Breast epithelium (tissue), 4 donors: Measurements from ENCODE around the gene FAM163B. TPM values are rescaled to one million over a fixed set of nuclear protein-coding genes. Genes with fewer than 3 reads are reported as not detected.

Experiments used
- DNase-seq, 2 donors: peaks; one replicate each; pipeline ENCODE4 v3.0.0-alpha.2; 2019; ENCODE audit warnings: low spot score in 2 of 2
- H3K27ac ChIP-seq, 2 donors: fragments of 200-600 bp; sonication (generic) in 1 of 2; one replicate each; pipeline ENCODE4 v1.5.1; 2016 to 2019; ENCODE audit warnings: mild to moderate bottlenecking in 1 of 2
- H3K27me3 ChIP-seq, 2 donors: fragments of 200-600 bp; sonication (generic) in 1 of 2; one replicate each; pipeline versions ENCODE4 v1.5.1 to v1.6.0; 2017 to 2019; ENCODE audit warnings: control low read depth in 1 of 2, mild to moderate bottlenecking in 1 of 2
- H3K36me3 ChIP-seq: fragments of 200-600 bp; one replicate; pipeline ENCODE4 v1.5.1; 2019
- H3K4me1 ChIP-seq, 2 donors: fragments of 200-600 bp; sonication (generic); one replicate each; pipeline ENCODE4 v1.5.1; 2016 to 2019; ENCODE audit warnings: control low read depth in 1 of 2
- H3K4me3 ChIP-seq, 3 donors: fragments of 200-600 bp; sonication (generic); 1 replicate in 2 of 3; 2 replicates in 1 of 3; pipeline ENCODE4 v1.5.1; 2016 to 2019; ENCODE audit warnings: mild to moderate bottlenecking in 3 of 3, moderate library complexity in 2 of 3
- H3K9me3 ChIP-seq, 2 donors: fragments of 200-600 bp; sonication (generic) in 1 of 2; one replicate each; pipeline ENCODE4 v1.5.1; 2016 to 2019; ENCODE audit warnings: control low read depth in 1 of 2
- POLR2A ChIP-seq: fragments of 450-650 bp; IDR thresholded peaks from one replicate; pipeline ENCODE4 v1.6.1; 2016; ENCODE audit warnings: antibody characterized with exemption, mild to moderate bottlenecking, moderate library complexity
- POLR2AphosphoS5 ChIP-seq, 3 donors: sonication (generic); formaldehyde crosslinking; IDR thresholded peaks; one replicate each; pipeline ENCODE4 v1.6.1; 2017; ENCODE audit warnings: antibody characterized with exemption in 3 of 3
- intact Hi-C: fragments of 100-400 bp; cut with DNase I; formaldehyde crosslinking; loops from one replicate; pipeline ENCODE4 v1.15.1; 2023; ENCODE audit warnings: low total_unique reads
- total RNA-seq, 3 donors: library from RNA; depleted of rRNA; stranded (reverse); fragments of >200 nt; gene quantifications; one replicate each; pipeline ENCODE4 v1.1.0, GENCODE V29; 2016
- TF ChIP-seq, protein P1 (sequence below), 3 donors: fragments of 450-650 bp; IDR thresholded peaks; one replicate each; pipeline ENCODE4 v1.5.1; 2016 to 2017; ENCODE audit warnings: antibody characterized with exemption in 3 of 3, mild to moderate bottlenecking in 3 of 3, moderate library complexity in 3 of 3

The FAM163B gene
- total RNA-seq, 3 donors from 2014 or later: not detected

DNA sequence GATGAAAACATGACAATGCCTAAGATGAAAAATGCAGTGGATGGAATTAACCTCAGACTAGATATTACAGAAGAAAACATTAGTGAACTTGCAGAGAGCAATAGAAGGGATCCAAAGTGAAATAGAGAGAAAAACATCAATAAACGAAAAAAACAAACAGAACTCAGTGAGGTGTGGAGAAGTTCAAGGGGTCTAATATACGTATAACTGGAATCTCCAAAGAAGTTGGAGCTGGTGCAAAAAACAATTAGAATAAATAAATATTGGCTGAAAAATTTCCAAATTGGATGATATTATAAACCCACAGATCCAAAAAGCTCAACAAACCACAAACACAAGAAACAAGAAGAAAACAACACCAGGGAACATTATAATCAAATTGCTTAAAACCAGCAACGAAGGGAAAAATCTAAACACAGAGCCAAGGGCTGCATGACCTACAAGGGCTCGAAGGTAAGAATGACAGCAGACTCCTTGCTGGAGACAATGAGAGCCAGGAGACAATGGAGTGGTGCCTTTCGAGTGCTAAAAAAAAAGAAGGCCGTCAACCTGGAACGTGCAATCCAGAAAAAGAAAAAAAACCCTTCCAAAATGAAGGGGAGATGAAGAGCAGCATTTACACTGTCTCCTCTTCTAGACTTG lies 11.8 kb downstream of the FAM163B start:
- H3K27ac ChIP-seq: no peak overlapping the region
- TF ChIP-seq, protein P1, sequence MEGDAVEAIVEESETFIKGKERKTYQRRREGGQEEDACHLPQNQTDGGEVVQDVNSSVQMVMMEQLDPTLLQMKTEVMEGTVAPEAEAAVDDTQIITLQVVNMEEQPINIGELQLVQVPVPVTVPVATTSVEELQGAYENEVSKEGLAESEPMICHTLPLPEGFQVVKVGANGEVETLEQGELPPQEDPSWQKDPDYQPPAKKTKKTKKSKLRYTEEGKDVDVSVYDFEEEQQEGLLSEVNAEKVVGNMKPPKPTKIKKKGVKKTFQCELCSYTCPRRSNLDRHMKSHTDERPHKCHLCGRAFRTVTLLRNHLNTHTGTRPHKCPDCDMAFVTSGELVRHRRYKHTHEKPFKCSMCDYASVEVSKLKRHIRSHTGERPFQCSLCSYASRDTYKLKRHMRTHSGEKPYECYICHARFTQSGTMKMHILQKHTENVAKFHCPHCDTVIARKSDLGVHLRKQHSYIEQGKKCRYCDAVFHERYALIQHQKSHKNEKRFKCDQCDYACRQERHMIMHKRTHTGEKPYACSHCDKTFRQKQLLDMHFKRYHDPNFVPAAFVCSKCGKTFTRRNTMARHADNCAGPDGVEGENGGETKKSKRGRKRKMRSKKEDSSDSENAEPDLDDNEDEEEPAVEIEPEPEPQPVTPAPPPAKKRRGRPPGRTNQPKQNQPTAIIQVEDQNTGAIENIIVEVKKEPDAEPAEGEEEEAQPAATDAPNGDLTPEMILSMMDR (IDR thresholded peaks at IDR 0.05): no peak
- TF ChIP-seq POLR2A: no peak
- peaks cover 0 to 29% of the 10 kb centered on the region in 2 donors for H3K27me3 ChIP-seq
- no peaks in the 10 kb centered on the region for H3K4me1 ChIP-seq
- H3K36me3 ChIP-seq: no peaks in the 10 kb centered on the region
- DNase-seq: no peak
- no peak overlapping the region for H3K4me3 ChIP-seq
- peaks cover 23 to 29% of the 10 kb centered on the region in 2 donors for H3K9me3 ChIP-seq
- intact Hi-C loops: no loop called here

DNA sequence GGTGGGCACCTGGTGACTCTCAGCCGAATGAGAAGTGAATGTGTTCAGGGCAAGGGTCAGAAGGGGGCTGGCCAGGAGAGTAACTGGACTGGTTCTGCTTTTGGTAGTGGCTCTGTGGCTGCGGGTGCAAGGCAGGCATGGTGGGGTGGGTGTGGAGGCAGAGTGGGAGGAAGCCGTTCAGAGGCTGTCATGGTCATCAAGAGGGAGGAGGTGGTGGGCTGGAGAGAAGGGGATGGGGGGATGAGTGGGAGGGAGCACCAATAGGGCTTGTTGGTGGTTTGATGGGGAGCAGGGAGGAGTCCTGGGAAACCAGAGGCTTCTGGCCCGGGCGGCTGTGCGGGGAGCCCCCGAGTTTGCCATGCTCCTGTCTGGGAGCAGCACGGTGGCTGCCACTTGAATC lies 13.3 kb downstream of the FAM163B start:
- intact Hi-C loops: no loop called here
- no peak overlapping the region for H3K4me3 ChIP-seq
- no peak overlapping the region for H3K27ac ChIP-seq
- TF ChIP-seq POLR2A: no peak
- H3K9me3 ChIP-seq: peaks cover 23 to 29% of the 10 kb centered on the region in 2 donors
- no peaks in the 10 kb centered on the region for H3K36me3 ChIP-seq
- no peaks in the 10 kb centered on the region for H3K4me1 ChIP-seq
- H3K27me3 ChIP-seq: peaks cover 0 to 33% of the 10 kb centered on the region in 2 donors
- DNase-seq: no peak

DNA sequence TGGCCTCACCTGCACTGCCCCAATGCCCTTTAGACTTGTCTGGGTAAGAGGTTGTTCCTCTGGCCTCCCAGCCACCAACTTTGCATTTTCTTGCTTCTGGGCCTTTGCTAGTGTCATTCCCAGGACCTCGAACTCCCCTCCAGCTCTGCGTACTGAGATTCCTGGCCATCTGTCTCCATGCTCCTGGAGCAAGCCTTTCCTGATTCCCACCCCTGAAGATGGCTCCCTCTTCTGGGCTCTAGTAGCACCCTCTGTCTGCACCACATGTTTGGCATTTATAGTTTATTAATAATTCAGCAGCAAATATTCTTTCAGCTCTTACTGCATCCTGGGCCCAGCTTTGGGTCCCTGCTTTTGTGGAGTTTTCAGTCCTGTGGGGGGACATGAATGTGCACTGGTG lies 14.9 kb downstream of the FAM163B start:
- no peak for DNase-seq
- TF ChIP-seq POLR2AphosphoS5 (IDR thresholded peaks at IDR 0.05) (no peak), POLR2A (no peak)
- TF ChIP-seq, protein P1 (IDR thresholded peaks at IDR 0.05): no peak
- Histone ChIP-seq H3K9me3 (peaks cover 23 to 29% of the 10 kb centered on the region in 2 donors), H3K4me1 (no peaks in the 10 kb centered on the region), H3K27me3 (peaks cover 0 to 45% of the 10 kb centered on the region in 2 donors), H3K4me3 (no peak overlapping the region), H3K27ac (no peak overlapping the region), H3K36me3 (no peaks in the 10 kb centered on the region)
- intact Hi-C loops: no loop called here

DNA sequence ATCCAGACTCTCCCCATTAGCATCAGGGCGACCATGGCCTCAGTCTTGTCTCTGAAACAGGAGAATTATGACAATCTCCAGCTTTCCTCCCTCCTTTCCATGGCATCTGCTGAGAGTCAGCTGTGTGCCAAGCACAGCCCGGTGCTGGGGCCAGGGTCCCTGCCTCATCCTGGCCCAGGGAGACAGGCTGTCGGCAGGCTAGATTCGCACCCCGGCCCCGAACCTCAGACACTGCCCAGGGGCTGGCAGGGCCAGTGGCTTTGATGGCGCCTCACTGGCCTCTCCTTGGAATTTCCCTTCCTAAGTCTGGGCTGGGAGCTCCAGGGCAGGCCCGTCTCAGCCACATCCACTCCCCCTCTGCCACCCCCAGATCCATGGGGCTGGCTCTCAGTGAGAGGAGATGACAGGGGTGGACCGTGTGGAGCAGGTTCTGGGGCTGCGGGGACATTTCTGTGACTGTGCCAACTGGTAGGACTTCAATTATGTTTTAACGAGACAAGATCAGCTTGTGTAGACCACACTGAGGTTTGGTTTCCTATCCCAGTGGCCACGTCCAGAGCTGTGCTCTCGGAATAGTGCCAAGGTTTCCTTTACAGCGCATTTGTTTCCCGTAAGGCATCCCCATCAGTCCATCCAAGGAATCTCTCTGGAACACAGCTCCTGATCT lies 15.5 kb downstream of the FAM163B start:
- Histone ChIP-seq H3K36me3 (no peaks in the 10 kb centered on the region), H3K27ac (no peak overlapping the region), H3K4me3 (no peak overlapping the region), H3K4me1 (no peaks in the 10 kb centered on the region), H3K27me3 (peaks cover 0 to 45% of the 10 kb centered on the region in 2 donors), H3K9me3 (peaks cover 23 to 24% of the 10 kb centered on the region in 2 donors)
- intact Hi-C loops: no loop called here
- DNase-seq: no peak
- no peak for TF ChIP-seq POLR2AphosphoS5 (IDR thresholded peaks at IDR 0.05)
- TF ChIP-seq, protein P1 (IDR thresholded peaks at IDR 0.05): no peak
- TF ChIP-seq POLR2A: no peak

DNA sequence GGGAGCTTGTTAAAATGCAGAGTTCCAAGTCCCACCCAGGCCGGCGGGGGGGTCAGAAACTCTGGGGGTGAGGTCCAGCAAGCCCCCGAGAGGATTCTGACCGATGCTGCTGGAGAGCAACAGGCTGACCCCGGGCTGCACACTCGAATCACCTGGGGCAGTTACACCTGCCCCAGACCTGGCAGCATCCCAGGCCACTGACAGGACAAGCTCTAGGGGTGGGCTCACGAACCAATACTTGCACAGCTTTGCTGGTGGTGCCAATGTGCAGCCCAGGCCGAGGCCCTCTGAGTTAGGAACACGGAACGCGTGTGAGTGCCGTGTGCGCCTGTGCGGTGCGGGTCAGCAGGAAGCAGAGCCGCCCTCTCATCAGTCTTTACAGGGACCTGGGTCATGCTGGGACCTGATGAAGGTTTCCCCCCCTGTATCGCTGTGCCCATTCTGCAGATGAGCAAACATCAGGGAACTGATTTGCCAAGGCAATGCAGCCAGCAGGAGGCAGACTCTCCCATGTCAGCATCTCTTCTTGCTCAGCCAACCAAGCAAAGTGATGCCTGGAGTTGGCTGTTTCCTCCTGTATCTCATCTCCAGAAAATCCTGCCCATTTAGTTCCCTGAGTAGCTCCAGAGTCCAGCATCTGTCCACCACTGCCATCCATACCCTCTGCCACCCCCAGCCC lies 16.3 kb downstream of the FAM163B start:
- Histone ChIP-seq H3K36me3 (no peaks in the 10 kb centered on the region), H3K9me3 (peaks cover 15 to 17% of the 10 kb centered on the region in 2 donors), H3K27me3 (peaks cover 0 to 45% of the 10 kb centered on the region in 2 donors), H3K4me3 (no peak overlapping the region), H3K4me1 (no peaks in the 10 kb centered on the region), H3K27ac (no peak overlapping the region)
- DNase-seq: no peak
- intact Hi-C loops: no loop called here
- TF ChIP-seq POLR2A (no peak), POLR2AphosphoS5 (IDR thresholded peaks at IDR 0.05) (no peak)
- TF ChIP-seq, protein P1 (IDR thresholded peaks at IDR 0.05): no peak
